HL-60 (cell line): ENCODE measurements around the gene LIMS2.

ENCODE experiments used
- DNase-seq, 2 experiments: peaks; one replicate each; pipeline ENCODE4 v3.0.0-alpha.2; 2010 to 2020; ENCODE audit warnings: low read depth in 1 of 2, low spot score in 1 of 2
- H3K27ac ChIP-seq: fragments of 250-450 bp; sonication (Bioruptor Pico); replicated peaks from 2 replicates; pipeline ENCODE4 v1.5.1; 2020; ENCODE audit warnings: mild to moderate bottlenecking, moderate library complexity
- H3K27me3 ChIP-seq: fragments of 250-450 bp; sonication (Bioruptor Pico); 2 replicates; pipeline ENCODE4 v1.5.1; 2021; ENCODE audit warnings: mild to moderate bottlenecking, moderate library complexity; ENCODE audit not compliant: insufficient read depth, poor library complexity, severe bottlenecking
- H3K4me3 ChIP-seq: replicated peaks from 2 replicates; pipeline ENCODE4 v1.5.1; 2011; ENCODE audit warnings: mild to moderate bottlenecking, control low read depth, low read length; ENCODE audit not compliant: insufficient read depth
- CTCF ChIP-seq: IDR thresholded peaks from one replicate; pipeline ENCODE4 v1.5.1; 2011; ENCODE audit warnings: low read length, control low read depth, inconsistent platforms; ENCODE audit not compliant: insufficient read depth
- GABPA ChIP-seq: IDR thresholded peaks from 2 replicates; pipeline ENCODE4 v1.6.1; 2012; ENCODE audit warnings: low read depth
- POLR2AphosphoS5 ChIP-seq: IDR thresholded peaks from 2 replicates; pipeline ENCODE4 v1.6.1; 2012; ENCODE audit warnings: low read depth
- REST ChIP-seq: IDR thresholded peaks from 2 replicates; pipeline ENCODE4 v1.6.1; 2012; ENCODE audit warnings: low read depth; ENCODE audit not compliant: insufficient replicate concordance
- SPI1 ChIP-seq: IDR thresholded peaks from 2 replicates; pipeline ENCODE4 v1.6.1; 2012; ENCODE audit warnings: low read depth, mild to moderate bottlenecking, borderline replicate concordance

Gene LIMS2

GRCh38 chr2:127597984-127598380 lies 77.3 kb downstream of the LIMS2 start:
- Histone ChIP-seq H3K27me3 (no peaks in the 10 kb centered on the region), H3K4me3 (no peak overlapping the region), H3K27ac (no peak overlapping the region)
- no peak for DNase-seq
- TF ChIP-seq REST (no peak), SPI1 (no peak), POLR2AphosphoS5 (no peak), CTCF (no peak), GABPA (no peak)

- Histone ChIP-seq H3K27me3 (no peaks in the 10 kb centered on the region), H3K27ac (no peak overlapping the region), H3K4me3 (no peak overlapping the region)
- DNase-seq = no peak
- TF ChIP-seq SPI1 (no peak), REST (no peak), POLR2AphosphoS5 (no peak)
Measured at GRCh38 chr2:127597046-127597983, 78.0 kb downstream of the LIMS2 start.

GRCh38 chr2:127596311-127597045 lies 78.9 kb downstream of the LIMS2 start:
- H3K4me3 ChIP-seq = no peak overlapping the region
- no peak for TF ChIP-seq REST
- TF ChIP-seq SPI1 = no peak
- TF ChIP-seq POLR2AphosphoS5 = no peak
- no peak for TF ChIP-seq CTCF
- no peak for TF ChIP-seq GABPA
- DNase-seq = no peak
- H3K27me3 ChIP-seq = no peaks in the 10 kb centered on the region
- no peak overlapping the region for H3K27ac ChIP-seq
